HEK293 (cell line): Measurements from ENCODE around the gene ZDHHC1.
A peak's percentile ranks its signal among the peaks of the same experiment; 100 is the strongest.

Source experiments
- GLIS1 ChIP-seq: fragments of 450-650 bp; formaldehyde crosslinking; IDR thresholded peaks from 2 replicates; pipeline ENCODE4 v1.5.1; 2016; ENCODE audit warnings: missing biosample characterization, missing genetic modification characterization
- GLIS2 ChIP-seq: fragments of 450-650 bp; formaldehyde crosslinking; IDR thresholded peaks from 2 replicates; pipeline ENCODE4 v1.5.1; 2016; ENCODE audit warnings: missing biosample characterization, missing genetic modification characterization
- KLF1 ChIP-seq: fragments of 450-650 bp; formaldehyde crosslinking; IDR thresholded peaks from 2 replicates; pipeline ENCODE4 v1.5.1; 2016; ENCODE audit warnings: missing biosample characterization, missing genetic modification characterization
- SP2 ChIP-seq: fragments of 450-650 bp; formaldehyde crosslinking; IDR thresholded peaks from 2 replicates; pipeline ENCODE4 v1.5.1; 2016; ENCODE audit warnings: missing biosample characterization, missing genetic modification characterization
- SP3 ChIP-seq: fragments of 450-650 bp; formaldehyde crosslinking; IDR thresholded peaks from 2 replicates; pipeline ENCODE4 v1.5.1; 2016; ENCODE audit warnings: missing biosample characterization, missing genetic modification characterization
- WT1 ChIP-seq: fragments of 450-650 bp; formaldehyde crosslinking; IDR thresholded peaks from 2 replicates; pipeline ENCODE4 v1.5.1; 2016; ENCODE audit warnings: missing biosample characterization, missing genetic modification characterization
- ZBTB1 ChIP-seq: fragments of 450-650 bp; formaldehyde crosslinking; IDR thresholded peaks from 2 replicates; pipeline ENCODE4 v1.5.1; 2016; ENCODE audit warnings: missing biosample characterization, missing genetic modification characterization
- ZBTB20 ChIP-seq: fragments of 450-650 bp; formaldehyde crosslinking; IDR thresholded peaks from 2 replicates; pipeline ENCODE4 v1.5.1; 2016; ENCODE audit warnings: missing biosample characterization, missing genetic modification characterization
- ZNF239 ChIP-seq: fragments of 450-650 bp; formaldehyde crosslinking; IDR thresholded peaks from 2 replicates; pipeline ENCODE4 v1.5.1; 2016; ENCODE audit warnings: missing biosample characterization, missing genetic modification characterization
- ZNF341 ChIP-seq: fragments of 450-650 bp; formaldehyde crosslinking; IDR thresholded peaks from 2 replicates; pipeline ENCODE4; 2016; ENCODE audit warnings: low read depth, missing biosample characterization, missing genetic modification characterization
- ZNF394 ChIP-seq: fragments of 450-650 bp; formaldehyde crosslinking; IDR thresholded peaks from 2 replicates; pipeline ENCODE4 v1.5.1; 2016; ENCODE audit warnings: missing biosample characterization, missing genetic modification characterization, mild to moderate bottlenecking, moderate library complexity, borderline replicate concordance
- ZNF473 ChIP-seq: fragments of 450-650 bp; formaldehyde crosslinking; IDR thresholded peaks from 2 replicates; pipeline ENCODE4 v1.5.1; 2017; ENCODE audit warnings: missing biosample characterization, missing genetic modification characterization
- ZNF571 ChIP-seq: fragments of 450-650 bp; formaldehyde crosslinking; IDR thresholded peaks from 2 replicates; pipeline ENCODE4 v1.5.0; 2017; ENCODE audit warnings: missing biosample characterization, missing genetic modification characterization
- ZNF670 ChIP-seq: fragments of 450-650 bp; formaldehyde crosslinking; IDR thresholded peaks from 2 replicates; pipeline ENCODE4 v1.5.1; 2016; ENCODE audit warnings: missing biosample characterization, missing genetic modification characterization, low read depth
- ZNF701 ChIP-seq: fragments of 450-650 bp; formaldehyde crosslinking; IDR thresholded peaks from 2 replicates; pipeline ENCODE4 v1.5.1; 2016; ENCODE audit warnings: missing biosample characterization, missing genetic modification characterization
- ZSCAN23 ChIP-seq: fragments of 450-650 bp; formaldehyde crosslinking; IDR thresholded peaks from 2 replicates; pipeline ENCODE4 v1.5.1; 2016; ENCODE audit warnings: missing biosample characterization, missing genetic modification characterization
- TF ChIP-seq, protein P1 (sequence below): fragments of 450-650 bp; formaldehyde crosslinking; IDR thresholded peaks from 2 replicates; pipeline ENCODE4 v1.5.1; 2017; ENCODE audit warnings: missing biosample characterization, mild to moderate bottlenecking, missing genetic modification characterization, moderate library complexity
- TF ChIP-seq, protein P2 (sequence below): fragments of 450-650 bp; formaldehyde crosslinking; IDR thresholded peaks from 2 replicates; pipeline ENCODE4 v1.5.1; 2017; ENCODE audit warnings: missing biosample characterization, missing genetic modification characterization
- TF ChIP-seq, protein P3 (sequence below): fragments of 450-650 bp; formaldehyde crosslinking; IDR thresholded peaks from 2 replicates; pipeline ENCODE4 v1.5.1; 2016; ENCODE audit warnings: missing biosample characterization, missing genetic modification characterization
- TF ChIP-seq, protein P4 (sequence below): fragments of 450-650 bp; formaldehyde crosslinking; IDR thresholded peaks from 2 replicates; pipeline ENCODE4 v1.5.1; 2017; ENCODE audit warnings: missing biosample characterization, missing genetic modification characterization
- TF ChIP-seq, protein P5 (sequence below): fragments of 450-650 bp; formaldehyde crosslinking; IDR thresholded peaks from 2 replicates; pipeline ENCODE4 v1.5.1; 2016; ENCODE audit warnings: missing biosample characterization, missing genetic modification characterization
- TF ChIP-seq, protein P6 (sequence below): fragments of 450-650 bp; formaldehyde crosslinking; optimal IDR thresholded peaks from 2 replicates; pipeline ENCODE3; 2016; ENCODE audit warnings: missing biosample characterization, mild to moderate bottlenecking, missing genetic modification characterization

Gene ZDHHC1

DNA sequence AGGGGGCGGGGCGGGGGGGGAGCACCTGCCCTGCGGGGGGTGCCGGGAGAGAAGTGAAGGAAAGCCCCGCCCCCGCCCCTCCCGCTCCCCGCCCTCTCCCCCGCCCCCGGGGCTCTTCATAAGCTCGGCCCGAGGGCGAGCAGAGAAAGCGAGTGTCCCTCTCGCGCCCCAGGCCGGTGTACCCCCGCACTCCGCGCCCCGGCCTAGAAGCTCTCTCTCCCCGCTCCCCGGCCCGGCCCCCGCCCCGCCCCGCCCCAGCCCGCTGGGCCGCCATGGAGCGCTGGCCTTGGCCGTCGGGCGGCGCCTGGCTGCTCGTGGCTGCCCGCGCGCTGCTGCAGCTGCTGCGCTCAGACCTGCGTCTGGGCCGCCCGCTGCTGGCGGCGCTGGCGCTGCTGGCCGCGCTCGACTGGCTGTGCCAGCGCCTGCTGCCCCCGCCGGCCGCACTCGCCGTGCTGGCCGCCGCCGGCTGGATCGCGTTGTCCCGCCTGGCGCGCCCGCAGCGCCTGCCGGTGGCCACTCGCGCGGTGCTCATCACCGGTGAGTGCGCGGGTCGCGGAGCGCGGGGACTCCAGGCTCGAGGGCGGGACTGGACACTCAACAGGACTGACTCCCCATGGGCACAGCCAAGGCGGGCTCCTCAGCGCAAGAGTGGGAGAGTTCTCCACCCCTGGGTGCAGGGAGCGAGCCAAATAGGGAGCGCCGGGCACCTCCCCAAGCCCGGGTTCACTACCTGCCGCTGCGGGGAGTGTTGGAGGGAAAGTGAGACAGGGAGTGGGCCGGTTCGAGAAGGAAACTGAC is 14.9 kb upstream of the ZDHHC1 start, which contains the start of gene HSD11B2 (continued):
- TF ChIP-seq, protein P1, sequence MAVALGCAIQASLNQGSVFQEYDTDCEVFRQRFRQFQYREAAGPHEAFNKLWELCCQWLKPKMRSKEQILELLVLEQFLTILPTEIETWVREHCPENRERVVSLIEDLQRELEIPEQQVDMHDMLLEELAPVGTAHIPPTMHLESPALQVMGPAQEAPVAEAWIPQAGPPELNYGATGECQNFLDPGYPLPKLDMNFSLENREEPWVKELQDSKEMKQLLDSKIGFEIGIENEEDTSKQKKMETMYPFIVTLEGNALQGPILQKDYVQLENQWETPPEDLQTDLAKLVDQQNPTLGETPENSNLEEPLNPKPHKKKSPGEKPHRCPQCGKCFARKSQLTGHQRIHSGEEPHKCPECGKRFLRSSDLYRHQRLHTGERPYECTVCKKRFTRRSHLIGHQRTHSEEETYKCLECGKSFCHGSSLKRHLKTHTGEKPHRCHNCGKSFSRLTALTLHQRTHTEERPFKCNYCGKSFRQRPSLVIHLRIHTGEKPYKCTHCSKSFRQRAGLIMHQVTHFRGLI = no peak
- TF ChIP-seq ZNF571 (tag by site-specific recombination) = no peak
- no peak for TF ChIP-seq ZNF473 (tag by site-specific recombination)
- TF ChIP-seq SP2 (tag by site-specific recombination) = 0 out of 2 replicates have a peak, but pooled peaks have one; percentile 15
- TF ChIP-seq, protein P2, sequence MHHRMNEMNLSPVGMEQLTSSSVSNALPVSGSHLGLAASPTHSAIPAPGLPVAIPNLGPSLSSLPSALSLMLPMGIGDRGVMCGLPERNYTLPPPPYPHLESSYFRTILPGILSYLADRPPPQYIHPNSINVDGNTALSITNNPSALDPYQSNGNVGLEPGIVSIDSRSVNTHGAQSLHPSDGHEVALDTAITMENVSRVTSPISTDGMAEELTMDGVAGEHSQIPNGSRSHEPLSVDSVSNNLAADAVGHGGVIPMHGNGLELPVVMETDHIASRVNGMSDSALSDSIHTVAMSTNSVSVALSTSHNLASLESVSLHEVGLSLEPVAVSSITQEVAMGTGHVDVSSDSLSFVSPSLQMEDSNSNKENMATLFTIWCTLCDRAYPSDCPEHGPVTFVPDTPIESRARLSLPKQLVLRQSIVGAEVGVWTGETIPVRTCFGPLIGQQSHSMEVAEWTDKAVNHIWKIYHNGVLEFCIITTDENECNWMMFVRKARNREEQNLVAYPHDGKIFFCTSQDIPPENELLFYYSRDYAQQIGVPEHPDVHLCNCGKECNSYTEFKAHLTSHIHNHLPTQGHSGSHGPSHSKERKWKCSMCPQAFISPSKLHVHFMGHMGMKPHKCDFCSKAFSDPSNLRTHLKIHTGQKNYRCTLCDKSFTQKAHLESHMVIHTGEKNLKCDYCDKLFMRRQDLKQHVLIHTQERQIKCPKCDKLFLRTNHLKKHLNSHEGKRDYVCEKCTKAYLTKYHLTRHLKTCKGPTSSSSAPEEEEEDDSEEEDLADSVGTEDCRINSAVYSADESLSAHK = no peak
- no peak for TF ChIP-seq SP3 (tag by site-specific recombination)
- TF ChIP-seq KLF1 (tag by site-specific recombination) = 0 out of 2 replicates have a peak, but pooled peaks have one; percentile 26
- TF ChIP-seq, protein P3, sequence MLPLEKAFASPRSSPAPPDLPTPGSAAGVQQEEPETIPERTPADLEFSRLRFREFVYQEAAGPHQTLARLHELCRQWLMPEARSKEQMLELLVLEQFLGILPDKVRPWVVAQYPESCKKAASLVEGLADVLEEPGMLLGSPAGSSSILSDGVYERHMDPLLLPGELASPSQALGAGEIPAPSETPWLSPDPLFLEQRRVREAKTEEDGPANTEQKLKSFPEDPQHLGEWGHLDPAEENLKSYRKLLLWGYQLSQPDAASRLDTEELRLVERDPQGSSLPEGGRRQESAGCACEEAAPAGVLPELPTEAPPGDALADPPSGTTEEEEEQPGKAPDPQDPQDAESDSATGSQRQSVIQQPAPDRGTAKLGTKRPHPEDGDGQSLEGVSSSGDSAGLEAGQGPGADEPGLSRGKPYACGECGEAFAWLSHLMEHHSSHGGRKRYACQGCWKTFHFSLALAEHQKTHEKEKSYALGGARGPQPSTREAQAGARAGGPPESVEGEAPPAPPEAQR (tag by site-specific recombination) = no peak
- no peak for TF ChIP-seq ZSCAN23 (tag by site-specific recombination)
- TF ChIP-seq ZNF670 (tag by site-specific recombination) = no peak
- TF ChIP-seq GLIS2 (tag by site-specific recombination) = 0 out of 2 replicates have a peak, but pooled peaks have one; percentile 18
- no peak for TF ChIP-seq ZNF394 (tag by site-specific recombination)
- TF ChIP-seq ZNF701 (tag by site-specific recombination) = no peak
- TF ChIP-seq ZNF341 = peak; percentile 36; the same call in 1 of the 2 replicates
- TF ChIP-seq, protein P4, sequence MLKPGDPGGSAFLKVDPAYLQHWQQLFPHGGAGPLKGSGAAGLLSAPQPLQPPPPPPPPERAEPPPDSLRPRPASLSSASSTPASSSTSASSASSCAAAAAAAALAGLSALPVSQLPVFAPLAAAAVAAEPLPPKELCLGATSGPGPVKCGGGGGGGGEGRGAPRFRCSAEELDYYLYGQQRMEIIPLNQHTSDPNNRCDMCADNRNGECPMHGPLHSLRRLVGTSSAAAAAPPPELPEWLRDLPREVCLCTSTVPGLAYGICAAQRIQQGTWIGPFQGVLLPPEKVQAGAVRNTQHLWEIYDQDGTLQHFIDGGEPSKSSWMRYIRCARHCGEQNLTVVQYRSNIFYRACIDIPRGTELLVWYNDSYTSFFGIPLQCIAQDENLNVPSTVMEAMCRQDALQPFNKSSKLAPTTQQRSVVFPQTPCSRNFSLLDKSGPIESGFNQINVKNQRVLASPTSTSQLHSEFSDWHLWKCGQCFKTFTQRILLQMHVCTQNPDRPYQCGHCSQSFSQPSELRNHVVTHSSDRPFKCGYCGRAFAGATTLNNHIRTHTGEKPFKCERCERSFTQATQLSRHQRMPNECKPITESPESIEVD (tag by site-specific recombination) = no peak
- TF ChIP-seq, protein P5, sequence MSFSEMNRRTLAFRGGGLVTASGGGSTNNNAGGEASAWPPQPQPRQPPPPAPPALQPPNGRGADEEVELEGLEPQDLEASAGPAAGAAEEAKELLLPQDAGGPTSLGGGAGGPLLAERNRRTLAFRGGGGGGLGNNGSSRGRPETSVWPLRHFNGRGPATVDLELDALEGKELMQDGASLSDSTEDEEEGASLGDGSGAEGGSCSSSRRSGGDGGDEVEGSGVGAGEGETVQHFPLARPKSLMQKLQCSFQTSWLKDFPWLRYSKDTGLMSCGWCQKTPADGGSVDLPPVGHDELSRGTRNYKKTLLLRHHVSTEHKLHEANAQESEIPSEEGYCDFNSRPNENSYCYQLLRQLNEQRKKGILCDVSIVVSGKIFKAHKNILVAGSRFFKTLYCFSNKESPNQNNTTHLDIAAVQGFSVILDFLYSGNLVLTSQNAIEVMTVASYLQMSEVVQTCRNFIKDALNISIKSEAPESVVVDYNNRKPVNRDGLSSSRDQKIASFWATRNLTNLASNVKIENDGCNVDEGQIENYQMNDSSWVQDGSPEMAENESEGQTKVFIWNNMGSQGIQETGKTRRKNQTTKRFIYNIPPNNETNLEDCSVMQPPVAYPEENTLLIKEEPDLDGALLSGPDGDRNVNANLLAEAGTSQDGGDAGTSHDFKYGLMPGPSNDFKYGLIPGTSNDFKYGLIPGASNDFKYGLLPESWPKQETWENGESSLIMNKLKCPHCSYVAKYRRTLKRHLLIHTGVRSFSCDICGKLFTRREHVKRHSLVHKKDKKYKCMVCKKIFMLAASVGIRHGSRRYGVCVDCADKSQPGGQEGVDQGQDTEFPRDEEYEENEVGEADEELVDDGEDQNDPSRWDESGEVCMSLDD = no peak
- peak; percentile 21; the same call in 1 of the 2 replicates for TF ChIP-seq GLIS1 (tag by site-specific recombination)
- no peak for TF ChIP-seq ZNF239 (tag by site-specific recombination)
- TF ChIP-seq ZBTB1 (tag by site-specific recombination) = no peak
- TF ChIP-seq WT1 (tag by site-specific recombination) = peak; percentile 75
- TF ChIP-seq, protein P6, sequence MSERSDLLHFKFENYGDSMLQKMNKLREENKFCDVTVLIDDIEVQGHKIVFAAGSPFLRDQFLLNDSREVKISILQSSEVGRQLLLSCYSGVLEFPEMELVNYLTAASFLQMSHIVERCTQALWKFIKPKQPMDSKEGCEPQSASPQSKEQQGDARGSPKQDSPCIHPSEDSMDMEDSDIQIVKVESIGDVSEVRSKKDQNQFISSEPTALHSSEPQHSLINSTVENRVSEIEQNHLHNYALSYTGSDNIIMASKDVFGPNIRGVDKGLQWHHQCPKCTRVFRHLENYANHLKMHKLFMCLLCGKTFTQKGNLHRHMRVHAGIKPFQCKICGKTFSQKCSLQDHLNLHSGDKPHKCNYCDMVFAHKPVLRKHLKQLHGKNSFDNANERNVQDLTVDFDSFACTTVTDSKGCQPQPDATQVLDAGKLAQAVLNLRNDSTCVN (tag by site-specific recombination) = peak; percentile 49
- TF ChIP-seq ZBTB20 (tag by site-specific recombination) = peak; percentile 27; the same call in 1 of the 2 replicates
- TF ChIP-seq, all 188 proteins: peak for 15
